H1 (cell line): ENCODE data around the gene ZRANB2. TPM values are rescaled to one million over a fixed set of nuclear protein-coding genes. Genes with fewer than 3 reads are reported as not detected.

Experiments used
- CTCF ChIA-PET: fragments of 300-600 bp; sonication (Branson Sonifier 250); formaldehyde crosslinking; loops from one replicate; lab custom pipeline; 2021; ENCODE audit not compliant: partially characterized antibody; lab: Charles Lee
- POLR2A ChIA-PET: fragments of 300-600 bp; sonication (Branson Sonifier 250); formaldehyde crosslinking; loops from one replicate; lab custom pipeline; 2021; ENCODE audit warnings: inconsistent platforms; ENCODE audit not compliant: partially characterized antibody; lab: Charles Lee
- DNase-seq, 2 experiments: peaks; one replicate each; pipeline versions ENCODE4 v3.0.0 to v3.0.0-alpha.2; 2010 to 2022; ENCODE audit warnings: low spot score in 2 of 2, low read depth in 1 of 2, mixed read lengths in 1 of 2
- FAIRE-seq: peaks from 2 replicates; lab custom pipeline; 2011; peaks lifted over from hg19 to GRCh38; lab: Jason Lieb, UNC
- H2AFZ ChIP-seq: 2 replicates; pipeline ENCODE4 v1.8.1; 2012; ENCODE audit warnings: low read length, inconsistent platforms
- H2AK5ac ChIP-seq: 2 replicates; pipeline ENCODE4 v1.6.1; 2013; ENCODE audit warnings: low read depth, low read length
- H2BK120ac ChIP-seq: replicated peaks from 2 replicates; pipeline ENCODE3; 2013; ENCODE audit warnings: low read depth, low read length, inconsistent platforms
- H2BK12ac ChIP-seq: 2 replicates; pipeline ENCODE4 v1.6.1; 2013; ENCODE audit warnings: low read depth, low read length
- H2BK15ac ChIP-seq: 2 replicates; pipeline ENCODE4 v1.6.1; 2013; ENCODE audit warnings: low read length
- H2BK20ac ChIP-seq: 2 replicates; pipeline ENCODE4 v1.6.1; 2013; ENCODE audit warnings: low read length
- H2BK5ac ChIP-seq: 2 replicates; pipeline ENCODE4 v1.6.1; 2013; ENCODE audit warnings: low read depth, low read length
- H3K14ac ChIP-seq: 2 replicates; pipeline ENCODE4 v1.6.1; 2013; ENCODE audit warnings: inconsistent platforms; ENCODE audit not compliant: insufficient read length
- H3K18ac ChIP-seq: 2 replicates; pipeline ENCODE4 v1.6.1; 2013; ENCODE audit warnings: low read length; ENCODE audit errors: extremely low read depth
- H3K23ac ChIP-seq: 2 replicates; pipeline ENCODE4 v1.6.1; 2013; ENCODE audit warnings: inconsistent platforms; ENCODE audit not compliant: insufficient read length
- H3K23me2 ChIP-seq: 2 replicates; pipeline ENCODE4 v1.6.1; 2013; ENCODE audit warnings: low read depth, low read length
- H3K27ac ChIP-seq: 2 replicates; pipeline ENCODE4 v1.6.1; 2011; ENCODE audit warnings: low read depth, low read length, inconsistent platforms
- H3K27me3 ChIP-seq, 4 experiments: replicated peaks in 1 of 4; 1 replicate in 1 of 4; 2 replicates in 3 of 4; pipeline versions ENCODE4 v1.6.1 to v1.8.1; 2011 to 2013; ENCODE audit warnings: low read length in 3 of 4, mild to moderate bottlenecking in 3 of 4, inconsistent platforms in 2 of 4, mixed read lengths in 2 of 4, moderate library complexity in 1 of 4; ENCODE audit not compliant: control insufficient read depth in 3 of 4, insufficient read depth in 3 of 4; ENCODE audit errors: extremely low read depth in 1 of 4
- H3K36me3 ChIP-seq, 4 experiments: 2 replicates each; pipeline versions ENCODE4 v1.6.1 to v1.8.1; 2011 to 2013; ENCODE audit warnings: mild to moderate bottlenecking in 4 of 4, low read length in 3 of 4, moderate library complexity in 2 of 4, control low read depth in 1 of 4, inconsistent platforms in 1 of 4; ENCODE audit not compliant: insufficient read depth in 4 of 4, control insufficient read depth in 2 of 4
- H3K4ac ChIP-seq: replicated peaks from 2 replicates; pipeline ENCODE3; 2013; ENCODE audit warnings: low read length, low read depth, mixed read lengths, inconsistent platforms; ENCODE audit not compliant: insufficient read length
- H3K4me1 ChIP-seq, 4 experiments: replicated peaks in 1 of 4; 1 replicate in 1 of 4; 2 replicates in 3 of 4; pipeline versions ENCODE4 v1.6.1 to v1.8.1; 2011 to 2013; ENCODE audit warnings: low read length in 3 of 4, inconsistent platforms in 2 of 4, mixed read lengths in 1 of 4; ENCODE audit not compliant: insufficient read depth in 4 of 4, control insufficient read depth in 3 of 4
- H3K4me2 ChIP-seq, 2 experiments: 2 replicates each; pipeline versions ENCODE4 v1.6.1 to v1.8.1; 2011 to 2013; ENCODE audit warnings: low read depth in 2 of 2, low read length in 2 of 2, control low read depth in 1 of 2, inconsistent platforms in 1 of 2, mild to moderate bottlenecking in 1 of 2; ENCODE audit not compliant: insufficient read depth in 1 of 2
- H3K4me3 ChIP-seq, 4 experiments: fragments of 200-600, 300-600 bp in 1 of 4; sonication (generic), shearing (Covaris generic), sonication (Bioruptor Twin) in 1 of 4; 2 replicates each; pipeline versions ENCODE4 v1.5.1 to v1.8.1; 2011 to 2016; ENCODE audit warnings: low read length in 4 of 4, low read depth in 3 of 4, control low read depth in 2 of 4, inconsistent platforms in 2 of 4, mild to moderate bottlenecking in 2 of 4, mixed read lengths in 1 of 4, moderate library complexity in 1 of 4; ENCODE audit not compliant: insufficient read depth in 2 of 4; ENCODE audit errors: extremely low read depth in 1 of 4
- H3K56ac ChIP-seq: replicated peaks from 2 replicates; pipeline ENCODE3; 2013; ENCODE audit warnings: low read depth, mild to moderate bottlenecking, mixed read lengths, low read length, inconsistent platforms; ENCODE audit not compliant: insufficient read length
- H3K79me1 ChIP-seq: 2 replicates; pipeline ENCODE4 v1.6.1; 2013; ENCODE audit warnings: low read depth, low read length, control low read depth
- H3K79me2 ChIP-seq, 2 experiments: 2 replicates each; pipeline versions ENCODE4 v1.6.1 to v1.8.1; 2012 to 2013; ENCODE audit warnings: low read length in 2 of 2, mild to moderate bottlenecking in 2 of 2, inconsistent platforms in 1 of 2; ENCODE audit not compliant: insufficient read depth in 2 of 2, control insufficient read depth in 1 of 2
- H3K9ac ChIP-seq, 4 experiments: replicated peaks in 1 of 4; 1 replicate in 1 of 4; 2 replicates in 3 of 4; pipeline versions ENCODE4 v1.6.1 to v1.8.1; 2011 to 2013; ENCODE audit warnings: low read depth in 3 of 4, low read length in 3 of 4, control low read depth in 2 of 4, mild to moderate bottlenecking in 2 of 4, moderate library complexity in 2 of 4, inconsistent platforms in 1 of 4; ENCODE audit errors: extremely low read depth in 1 of 4
- H3K9me3 ChIP-seq, 2 experiments: 2 replicates each; pipeline versions ENCODE4 v1.6.1 to v1.8.1; 2012 to 2013; ENCODE audit warnings: mild to moderate bottlenecking in 2 of 2, moderate library complexity in 2 of 2, control low read depth in 1 of 2, inconsistent platforms in 1 of 2, low read depth in 1 of 2, low read length in 1 of 2, mixed read lengths in 1 of 2; ENCODE audit not compliant: insufficient read depth in 2 of 2
- H4K20me1 ChIP-seq, 2 experiments: replicated peaks in 1 of 2; 2 replicates each; pipeline versions ENCODE3 to v1.8.1; 2011 to 2013; ENCODE audit warnings: inconsistent platforms in 2 of 2, low read length in 2 of 2, mild to moderate bottlenecking in 1 of 2; ENCODE audit not compliant: insufficient read depth in 2 of 2, control insufficient read depth in 1 of 2
- H4K5ac ChIP-seq: 2 replicates; pipeline ENCODE4 v1.6.1; 2013; ENCODE audit warnings: low read length, low read depth, mixed read lengths, inconsistent platforms; ENCODE audit not compliant: insufficient read length
- H4K8ac ChIP-seq: 2 replicates; pipeline ENCODE4 v1.8.0; 2013; ENCODE audit warnings: mild to moderate bottlenecking, moderate library complexity, low read length, inconsistent platforms; ENCODE audit not compliant: insufficient read depth; ENCODE audit errors: extremely low read depth
- H4K91ac ChIP-seq: replicated peaks from 2 replicates; pipeline ENCODE3; 2013; ENCODE audit warnings: low read length, mixed read lengths, inconsistent platforms; ENCODE audit not compliant: insufficient read length
- CHD1 ChIP-seq: IDR thresholded peaks from 2 replicates; pipeline ENCODE4 v1.6.1; 2012; ENCODE audit warnings: low read depth, low read length, improper control_type of control experiment
- FOSL1 ChIP-seq: IDR thresholded peaks from 2 replicates; pipeline ENCODE4 v1.6.1; 2011; ENCODE audit warnings: mild to moderate bottlenecking, low read depth, low read length, moderate library complexity; ENCODE audit not compliant: insufficient read depth
- KDM1A ChIP-seq: fragments of 200-600, 300-600 bp; sonication (generic); IDR thresholded peaks from 2 replicates; pipeline ENCODE4 v1.7.1; 2016; ENCODE audit warnings: mild to moderate bottlenecking, low read length, borderline replicate concordance
- POU5F1 ChIP-seq: IDR thresholded peaks from 2 replicates; pipeline ENCODE4 v1.6.1; 2011; ENCODE audit warnings: low read depth, mild to moderate bottlenecking, low read length, moderate library complexity
- RBBP5 ChIP-seq: IDR thresholded peaks from 2 replicates; pipeline ENCODE4 v1.7.1; 2012; ENCODE audit warnings: low read depth, mild to moderate bottlenecking, inconsistent platforms, low read length, moderate library complexity, borderline replicate concordance
- SUZ12 ChIP-seq: fragments of 200-600 bp; sonication (generic); IDR thresholded peaks from 2 replicates; pipeline ENCODE4 v1.6.1; 2012; ENCODE audit warnings: mild to moderate bottlenecking, inconsistent platforms, low read length, moderate library complexity, mixed read lengths
- ZNF274 ChIP-seq: IDR thresholded peaks from 2 replicates; pipeline ENCODE4 v1.7.0; 2012; ENCODE audit warnings: low read length, borderline replicate concordance; ENCODE audit errors: extremely low read depth
- WGBS, 2 experiments: shearing (Covaris generic) in 1 of 2; methylation state at CpG; one replicate each; pipeline versions ENCODE4 v1.1.6 to v1.1.7; 2013 to 2015; ENCODE audit warnings: low lambda C conversion rate in 2 of 2, mixed read lengths in 2 of 2, inconsistent platforms in 1 of 2, low coverage in 1 of 2, missing lambda C conversion rate in 1 of 2; ENCODE audit not compliant: insufficient replicate concordance in 2 of 2, insufficient coverage in 1 of 2, insufficient read length in 1 of 2; ENCODE audit errors: extremely low coverage in 1 of 2, missing lambda C conversion rate in 1 of 2; 5-methylcytosine and 5-hydroxymethylcytosine counted together
- polyA plus RNA-seq, 7 experiments: library from polyadenylated mRNA; depleted of rRNA in 3 of 7; stranded (reverse) in 5 of 7; unstranded in 2 of 7; fragments of >200 nt in 5 of 7; fragments of 200-250 nt in 2 of 7; gene quantifications; 1 replicate in 5 of 7; 2 replicates in 1 of 7; 4 replicates in 1 of 7; pipeline versions ENCODE4 v1.2.1 to v1.2.3, GENCODE V29; 2011 to 2013; ENCODE audit warnings: missing spikeins in 2 of 7, mixed read lengths in 2 of 7
- total RNA-seq: library from RNA; stranded (reverse); fragmentation: NEBNext Ultra II Directional; extraction: Animal tissue kit (Norgen Biotek cat#: 25700); gene quantifications from 2 replicates; pipeline ENCODE4 v1.2.1, GENCODE V29; 2021

The ZRANB2 gene
- total and polyA plus RNA-seq, 2 of the 8 experiments (the other 6 are each of a cell fraction or from before 2014, with no cell fraction given), result 35.8 to 103 TPM

DNA sequence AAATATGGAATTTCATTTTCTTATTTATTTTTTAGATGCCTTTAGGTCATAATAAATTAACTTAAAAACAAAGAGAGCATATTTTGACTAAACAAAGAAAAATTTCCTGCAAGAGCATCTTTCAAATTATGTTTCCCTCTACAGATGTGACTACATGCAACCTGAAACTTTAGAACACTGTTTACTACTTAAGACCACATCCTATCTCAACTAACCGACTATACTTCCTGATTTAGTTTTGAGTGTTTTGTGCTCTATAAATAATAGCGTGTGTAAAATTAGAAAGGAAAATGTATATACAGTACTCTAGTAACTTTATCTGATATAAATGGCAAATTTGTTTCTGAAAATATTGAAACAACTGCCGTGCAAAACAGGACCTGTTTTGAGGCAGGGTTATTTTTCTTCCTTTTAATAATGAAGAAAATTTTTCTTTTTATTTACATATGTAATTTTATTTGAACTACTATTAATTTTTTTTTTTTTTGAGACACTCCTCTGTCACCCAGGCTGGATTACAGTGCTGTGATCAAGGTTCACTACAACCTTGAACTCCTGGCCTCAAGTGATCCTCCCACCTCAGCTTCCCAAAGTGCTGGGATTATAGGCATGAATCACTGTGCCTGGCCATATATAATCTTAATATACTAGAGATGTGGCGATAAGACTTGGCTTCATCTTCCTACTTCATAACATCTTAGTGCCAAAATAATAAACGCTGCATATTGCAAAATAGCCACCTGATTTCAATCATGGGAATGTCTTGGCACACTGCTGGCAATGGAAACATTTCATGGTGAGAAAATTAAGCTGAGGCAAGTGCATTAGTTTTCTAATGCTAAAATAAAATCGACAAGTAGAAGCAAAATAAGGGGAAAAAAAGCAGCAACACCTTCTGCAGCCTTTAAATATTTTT, 12.3 kb downstream of the ZRANB2 start:
- Histone ChIP-seq H3K4me1 (no peaks in the 10 kb centered on the region), H3K79me2 (peaks cover 0 to 4% of the 10 kb centered on the region in 2 experiments; a peak in 1 of 4 replicates), H3K4me3 (no peak overlapping the region), H3K56ac (no peak overlapping the region), H3K27me3 (no peaks in the 10 kb centered on the region), H4K91ac (no peak overlapping the region), H2BK5ac (no peak overlapping the region), H2BK15ac (no peak overlapping the region), H3K79me1 (no peaks in the 10 kb centered on the region), H3K9ac (no peak overlapping the region), H2AFZ (no peak overlapping the region), H3K14ac (no peak overlapping the region), H2BK20ac (no peak overlapping the region), H3K4me2 (no peak overlapping the region), H3K27ac (no peak overlapping the region), H3K23me2 (no peaks in the 10 kb centered on the region; the same call in 1 of the 2 replicates), H4K5ac (no peak overlapping the region), H2BK120ac (no peak overlapping the region), H3K4ac (no peak overlapping the region), H4K20me1 (peaks cover 0 to 6% of the 10 kb centered on the region in 2 experiments), H3K18ac (no peak overlapping the region), H2AK5ac (no peak overlapping the region), H3K9me3 (no peaks in the 10 kb centered on the region), H3K36me3 (peaks cover 36 to 93% (median 75%) of the 10 kb centered on the region in 4 experiments), H2BK12ac (no peak overlapping the region), H4K8ac (no peak overlapping the region), H3K23ac (no peak overlapping the region)
- FAIRE-seq (no peak), DNase-seq (no peak)
- WGBS, 2 experiments, result 92% methylated on average over 6 of the region's 6 CpGs; no CpG with 5 or more reads in 1 of the 2 experiments
- POLR2A ChIA-PET, result interaction anchor here (0.7 to 2.1 kb wide), 4 partner anchors 8 to 12 kb away, joined by 4 to 10 read pairs (median 5); partner anchors contain the start of gene ZRANB2
- CTCF ChIA-PET, result no interaction called here
- no peak for TF ChIP-seq SUZ12
- TF ChIP-seq KDM1A, result no peak
- no peak for TF ChIP-seq ZNF274
- no peak for TF ChIP-seq FOSL1
- no peak for TF ChIP-seq RBBP5
- TF ChIP-seq CHD1, result no peak
- no peak for TF ChIP-seq POU5F1
